NCI-H526 treated with DMSO at 0.1 percent for 48 hours (cell line): ENCODE measurements around the gene LGI4.

Experiments used
- DNase-seq: peaks from one replicate; lab custom pipeline; 2025; lab: John Stamatoyannopoulos, UW

The LGI4 gene

GRCh38 chr19:35134601-35135242 lies at the start of gene LGI4:
TSS of gene LGI4 (minus strand) at chr19:35135059. CDS start at chr19:35134680, 379 bp downstream.
- no peak for DNase-seq

DNA sequence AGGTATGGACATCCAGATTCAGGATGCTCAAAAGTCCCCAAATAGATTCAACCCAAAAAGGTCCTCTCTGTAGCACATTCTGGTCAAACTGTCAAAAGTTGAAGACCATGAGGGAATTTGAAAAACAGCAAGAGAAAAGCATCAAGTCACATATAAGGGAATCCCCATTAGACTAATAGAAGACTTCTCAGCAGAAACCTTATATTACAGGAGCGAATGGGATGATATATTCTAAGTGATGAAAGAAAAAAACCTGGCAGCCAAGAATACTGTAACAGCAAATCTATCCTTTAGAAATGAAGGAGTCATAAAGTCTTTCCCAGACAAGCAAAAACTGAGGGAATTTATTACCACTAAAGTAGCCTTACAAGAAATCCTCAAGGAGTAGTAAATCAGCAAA lies 49.4 kb upstream of the LGI4 start:
- no peak for DNase-seq

- no peak for DNase-seq
Observed at GRCh38 chr19:35181387-35181786, 46.5 kb upstream of the LGI4 start.

- DNase-seq, result no peak
Observed at GRCh38 chr19:35179830-35180229, 45.0 kb upstream of the LGI4 start.

- no peak for DNase-seq
Observed at GRCh38 chr19:35178701-35179100, 43.8 kb upstream of the LGI4 start.

GRCh38 chr19:35177377-35178274 lies 42.8 kb upstream of the LGI4 start:
- no peak for DNase-seq

GRCh38 chr19:35176181-35176570 lies 41.3 kb upstream of the LGI4 start:
- DNase-seq, result no peak

DNA sequence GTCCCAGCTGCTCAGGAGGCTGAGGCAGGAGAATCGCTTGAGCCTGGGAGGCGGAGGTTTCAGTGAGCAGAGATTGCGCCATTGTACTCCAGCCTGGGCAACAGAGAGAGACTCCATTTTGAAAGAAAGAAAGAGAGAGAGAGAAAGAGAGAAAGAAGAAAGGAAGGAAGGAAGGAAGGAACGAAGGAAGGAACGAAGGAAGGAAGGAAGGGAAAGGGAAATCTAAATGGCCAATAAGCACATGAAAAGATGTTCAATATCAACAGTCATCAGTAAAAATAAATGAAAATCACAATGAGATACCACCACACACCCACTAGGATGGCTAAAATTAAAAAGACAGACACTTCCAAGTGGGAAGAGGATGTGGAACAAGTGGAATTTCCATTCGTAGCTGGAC lies 39.4 kb upstream of the LGI4 start:
- no peak for DNase-seq

- no peak for DNase-seq
Observed at GRCh38 chr19:35171730-35172129, 36.9 kb upstream of the LGI4 start.

DNA sequence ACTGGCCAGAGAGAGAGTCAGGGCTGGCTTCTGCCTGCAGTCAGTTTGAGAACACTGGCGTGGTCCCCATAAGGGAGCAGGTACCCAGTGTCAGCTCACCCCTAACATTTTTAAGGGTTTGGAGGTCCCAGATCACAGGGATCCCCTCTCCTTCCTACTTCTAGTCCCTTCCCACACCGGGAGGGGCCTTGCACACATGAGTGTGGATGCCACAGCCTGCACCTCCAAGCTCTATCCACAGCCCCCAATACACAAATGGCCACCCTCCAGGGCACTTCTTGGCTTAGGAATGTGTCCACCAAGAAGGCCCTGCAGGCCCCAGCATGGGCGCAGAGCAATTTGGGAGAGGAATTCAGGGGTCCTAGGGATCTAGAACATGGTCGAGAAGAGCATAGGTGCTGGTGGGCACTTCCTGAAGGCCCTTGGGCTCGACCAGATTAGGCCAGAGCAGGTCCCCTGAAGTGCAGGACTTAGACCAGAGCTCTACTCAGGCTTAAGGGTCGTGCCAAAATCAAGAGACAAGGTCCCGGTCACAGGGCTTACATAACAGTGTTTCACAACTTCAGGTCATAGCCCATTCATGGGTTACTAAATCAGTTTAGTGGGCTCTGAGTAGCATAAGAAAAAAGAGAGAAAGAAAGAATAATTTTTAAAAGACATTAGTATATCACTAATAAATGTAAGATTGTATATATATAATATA lies 35.7 kb upstream of the LGI4 start:
- DNase-seq, result no peak

- DNase-seq, result no peak
Observed at GRCh38 chr19:35169221-35169995, 34.5 kb upstream of the LGI4 start.

DNA sequence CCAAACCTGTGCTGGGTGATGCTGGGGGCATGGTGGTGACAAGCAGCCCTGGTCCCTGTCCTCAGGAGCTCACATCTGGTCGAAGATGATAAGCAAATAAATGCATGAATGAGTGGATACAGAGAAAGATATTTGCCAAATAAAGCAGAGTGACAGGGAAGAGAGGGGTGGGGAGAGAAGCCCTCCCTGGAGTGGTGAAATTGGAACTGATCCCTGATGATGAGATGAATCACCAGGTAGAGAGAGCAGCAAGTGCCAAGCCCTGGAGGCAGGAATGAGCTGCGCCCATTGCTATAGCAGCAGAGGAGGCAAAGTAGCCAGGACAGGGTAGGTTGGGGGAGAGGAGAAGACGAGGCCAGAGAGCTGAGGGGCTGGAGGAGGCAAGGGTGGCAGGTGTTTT lies 33.3 kb upstream of the LGI4 start:
- DNase-seq, result no peak

GRCh38 chr19:35167251-35168119 lies 32.6 kb upstream of the LGI4 start:
- no peak for DNase-seq

DNA sequence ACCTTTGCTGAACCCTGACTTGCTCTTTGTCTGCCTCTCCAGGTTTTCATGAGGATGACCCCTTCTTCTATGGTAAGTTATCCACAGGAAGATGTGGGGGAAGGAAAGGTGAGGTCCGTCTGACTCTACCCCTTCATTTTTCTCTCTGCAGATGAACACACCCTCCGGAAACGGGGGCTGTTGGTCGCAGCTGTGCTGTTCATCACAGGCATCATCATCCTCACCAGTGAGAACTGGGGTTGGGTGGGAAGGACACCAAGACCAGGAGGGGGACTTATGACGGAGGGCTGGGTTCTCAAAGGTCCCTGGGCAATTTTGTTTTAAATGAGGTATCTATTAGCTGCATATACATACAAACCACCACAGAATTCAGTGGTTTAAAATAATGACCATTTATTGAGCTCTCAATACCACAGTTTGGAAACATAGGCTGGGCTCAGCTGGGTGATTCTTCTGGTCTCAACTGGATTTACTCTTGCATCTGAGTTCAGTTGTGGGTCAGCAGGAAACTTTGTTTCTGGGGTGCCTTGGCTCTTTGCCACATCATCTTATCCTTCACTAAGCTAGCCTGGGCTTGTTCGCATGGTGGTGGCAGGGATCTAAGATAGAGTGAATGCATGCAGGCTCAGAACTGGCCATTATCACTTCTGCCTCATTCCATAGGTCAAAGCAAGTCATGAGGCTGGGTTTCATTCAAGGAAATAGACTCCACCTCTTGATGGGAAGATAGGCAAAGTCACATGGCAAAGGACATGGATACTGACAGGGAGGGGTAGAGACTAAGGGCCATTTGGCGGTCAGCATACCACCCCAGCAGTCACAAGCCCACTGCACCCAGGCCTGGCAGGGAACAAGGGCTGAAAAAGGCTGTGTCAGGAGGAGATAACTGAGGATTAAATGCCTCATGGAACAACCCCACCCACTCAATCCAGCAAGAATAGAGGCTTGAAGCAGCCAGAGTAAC lies 31.5 kb upstream of the LGI4 start:
- DNase-seq, result no peak

DNA sequence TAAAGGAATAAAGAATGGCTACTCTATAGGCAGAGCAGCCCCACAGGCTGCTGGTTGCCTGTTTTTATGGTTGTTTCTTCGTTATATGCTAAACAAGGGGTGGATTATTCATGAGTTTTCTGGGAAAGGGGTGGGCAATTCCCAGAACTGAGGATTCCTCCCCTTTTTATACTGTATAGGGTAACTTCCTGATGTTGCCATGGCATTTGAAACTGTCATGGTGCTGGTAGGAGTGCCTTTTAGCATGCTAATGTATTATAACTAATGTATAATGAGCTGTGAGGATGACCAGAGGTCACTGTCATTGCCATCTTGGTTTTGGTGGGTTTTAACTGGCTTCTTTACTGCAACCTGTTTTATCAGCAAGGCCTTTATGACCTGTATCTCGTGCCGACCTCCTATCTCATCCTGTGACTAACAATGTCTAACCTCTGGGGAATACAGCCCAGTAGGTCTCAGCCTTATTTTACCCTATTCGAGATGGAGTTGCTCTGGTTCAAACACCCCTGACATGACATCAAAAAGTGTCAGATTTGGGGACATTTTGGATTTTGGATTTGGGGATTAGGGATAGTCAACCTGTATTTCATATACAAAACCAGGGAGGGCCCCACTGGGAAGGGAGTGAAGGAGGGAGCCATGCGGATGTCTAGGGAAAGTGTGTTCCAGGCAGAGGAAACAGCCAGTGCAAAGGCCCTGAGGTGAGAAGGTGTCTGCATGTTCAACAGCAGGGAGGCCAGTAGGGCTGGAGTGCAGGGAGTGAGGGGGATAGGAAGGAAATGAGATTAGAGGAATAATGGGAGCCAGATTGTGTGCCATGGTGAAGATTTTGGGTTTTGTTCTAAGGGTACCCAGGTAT lies 30.6 kb upstream of the LGI4 start:
- DNase-seq, result no peak

GRCh38 chr19:35164418-35164817 lies 29.6 kb upstream of the LGI4 start:
- DNase-seq, result no peak

DNA sequence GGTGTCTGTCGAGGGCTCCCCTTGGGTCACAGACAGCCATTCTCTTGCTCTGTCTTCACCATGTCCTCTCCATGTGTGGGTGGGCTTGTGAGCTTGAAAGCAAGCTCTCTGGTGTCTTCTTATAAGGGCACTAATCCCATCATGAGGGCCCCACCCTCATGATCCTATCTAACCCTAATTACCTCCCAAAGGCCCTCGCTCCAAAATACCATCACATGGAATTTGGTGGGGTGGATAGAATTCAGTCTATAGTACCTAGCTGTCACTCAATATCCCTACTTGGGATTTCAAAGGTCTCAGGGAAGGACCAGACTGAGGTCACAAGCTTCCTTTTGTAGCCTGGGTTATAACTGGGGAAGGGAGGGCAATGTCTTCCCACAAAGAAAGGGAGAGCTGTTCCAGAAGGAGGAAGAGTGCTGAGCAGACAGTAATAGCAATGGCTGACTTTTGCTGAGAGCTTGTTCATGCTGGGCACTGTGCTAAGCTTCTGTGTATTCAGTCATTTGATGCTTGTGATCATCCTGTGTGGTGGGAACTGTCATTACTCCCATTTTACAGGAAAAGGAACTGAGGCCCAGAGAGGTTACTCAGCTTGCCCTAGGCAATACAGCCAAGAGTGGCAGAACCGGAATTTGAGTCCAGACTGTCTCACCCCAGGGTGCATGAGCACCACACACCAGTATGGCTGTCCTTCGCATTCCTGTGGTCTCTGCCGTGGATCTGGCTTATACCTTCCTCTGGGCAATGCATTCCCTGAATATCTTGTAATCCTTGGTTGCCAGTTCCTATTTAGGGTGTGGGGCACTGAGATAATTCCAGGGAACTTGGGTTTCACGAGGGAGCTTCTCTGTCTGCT lies 27.8 kb upstream of the LGI4 start:
- no peak for DNase-seq

- DNase-seq, result no peak
Observed at GRCh38 chr19:35161434-35161743, 26.5 kb upstream of the LGI4 start.
